ENCODE measurements around the gene RYR1. TPM values are rescaled to one million over a fixed set of nuclear protein-coding genes. Genes with fewer than 3 reads are reported as not detected.

Gene RYR1
- total and polyA plus RNA-seq, 10 of the 15 experiments (the other 5 are each of a cell fraction or from before 2014, with no cell fraction given) = under 0.01 to 0.32 (median 0.07) TPM; not detected in 1

DNA sequence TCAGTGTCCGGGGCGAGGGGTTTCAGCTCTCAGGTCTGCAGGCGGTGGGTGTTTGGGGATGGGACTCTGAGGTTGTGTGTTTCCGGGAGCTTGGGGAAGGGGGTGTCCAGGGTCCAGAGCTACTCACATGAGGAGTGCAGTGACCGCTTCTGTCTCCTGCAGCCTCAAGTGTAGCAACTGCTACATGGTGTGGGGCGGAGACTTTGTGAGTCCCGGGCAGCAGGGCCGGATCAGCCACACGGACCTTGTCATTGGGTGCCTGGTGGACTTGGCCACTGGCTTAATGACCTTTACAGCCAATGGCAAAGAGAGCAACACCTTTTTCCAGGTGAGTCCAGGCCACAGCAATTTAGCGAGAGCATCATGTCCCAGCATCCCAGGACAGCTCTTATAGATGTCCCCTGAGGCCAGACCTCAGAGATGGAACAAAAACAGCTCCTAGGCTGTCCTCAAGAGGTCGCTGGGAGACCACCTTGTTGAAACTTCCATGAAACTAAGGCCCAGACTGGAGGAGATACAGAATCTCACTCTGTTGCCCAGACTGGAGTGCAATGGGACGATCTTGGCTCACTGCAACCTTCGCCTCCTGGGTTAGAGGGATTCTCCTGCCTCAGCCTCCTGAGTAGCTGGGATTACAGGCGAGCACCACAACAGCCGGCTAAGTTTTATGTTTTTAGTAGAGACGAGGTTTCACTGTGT is 44.9 kb downstream of the RYR1 start:
- WGBS (ENCODE audit: insufficient coverage, insufficient replicate concordance, low lambda C conversion rate, missing lambda C conversion rate) = 51% methylated on average over 16 of the region's 16 CpGs
- FAIRE-seq (no peak), DNase-seq (ENCODE audit: low read depth, low spot score) (no peak), ATAC-seq (peak; percentile 57)
- H3K9me3 ChIP-seq (replicated peaks; ENCODE audit: control insufficient read depth, insufficient read depth, low read length) = no peaks in the 10 kb centered on the region
- H3K27ac ChIP-seq (ENCODE audit: control insufficient read depth, insufficient read depth) = no peak overlapping the region
- TF ChIP-seq SMARCA5 (IDR thresholded peaks at IDR 0.05) = no peak
- TF ChIP-seq, protein P1, sequence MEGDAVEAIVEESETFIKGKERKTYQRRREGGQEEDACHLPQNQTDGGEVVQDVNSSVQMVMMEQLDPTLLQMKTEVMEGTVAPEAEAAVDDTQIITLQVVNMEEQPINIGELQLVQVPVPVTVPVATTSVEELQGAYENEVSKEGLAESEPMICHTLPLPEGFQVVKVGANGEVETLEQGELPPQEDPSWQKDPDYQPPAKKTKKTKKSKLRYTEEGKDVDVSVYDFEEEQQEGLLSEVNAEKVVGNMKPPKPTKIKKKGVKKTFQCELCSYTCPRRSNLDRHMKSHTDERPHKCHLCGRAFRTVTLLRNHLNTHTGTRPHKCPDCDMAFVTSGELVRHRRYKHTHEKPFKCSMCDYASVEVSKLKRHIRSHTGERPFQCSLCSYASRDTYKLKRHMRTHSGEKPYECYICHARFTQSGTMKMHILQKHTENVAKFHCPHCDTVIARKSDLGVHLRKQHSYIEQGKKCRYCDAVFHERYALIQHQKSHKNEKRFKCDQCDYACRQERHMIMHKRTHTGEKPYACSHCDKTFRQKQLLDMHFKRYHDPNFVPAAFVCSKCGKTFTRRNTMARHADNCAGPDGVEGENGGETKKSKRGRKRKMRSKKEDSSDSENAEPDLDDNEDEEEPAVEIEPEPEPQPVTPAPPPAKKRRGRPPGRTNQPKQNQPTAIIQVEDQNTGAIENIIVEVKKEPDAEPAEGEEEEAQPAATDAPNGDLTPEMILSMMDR (IDR thresholded peaks at IDR 0.05 in 2 of 3, conservative IDR thresholded peaks at IDR 0.05 in 1 of 3; ENCODE audit: control insufficient read depth in 2 of 3, extremely low read depth in 1 of 3, insufficient read depth in 1 of 3, low read depth in 3 of 3, low read length in 3 of 3) = peak; percentile 12 to 37 (median 29); a peak in 3 of 6 replicates
- no peak for TF ChIP-seq HCFC1 (IDR thresholded peaks at IDR 0.05; ENCODE audit: low read length)
- TF ChIP-seq RAD21 (IDR thresholded peaks at IDR 0.05; ENCODE audit: insufficient read depth, low read depth, low read length) = peak; percentile 38
- TF ChIP-seq, protein P2, sequence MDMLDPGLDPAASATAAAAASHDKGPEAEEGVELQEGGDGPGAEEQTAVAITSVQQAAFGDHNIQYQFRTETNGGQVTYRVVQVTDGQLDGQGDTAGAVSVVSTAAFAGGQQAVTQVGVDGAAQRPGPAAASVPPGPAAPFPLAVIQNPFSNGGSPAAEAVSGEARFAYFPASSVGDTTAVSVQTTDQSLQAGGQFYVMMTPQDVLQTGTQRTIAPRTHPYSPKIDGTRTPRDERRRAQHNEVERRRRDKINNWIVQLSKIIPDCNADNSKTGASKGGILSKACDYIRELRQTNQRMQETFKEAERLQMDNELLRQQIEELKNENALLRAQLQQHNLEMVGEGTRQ (IDR thresholded peaks at IDR 0.05; ENCODE audit: borderline replicate concordance, low read depth, low read length) = no peak
- no peaks in the 10 kb centered on the region for H4K20me1 ChIP-seq (ENCODE audit: control insufficient read depth, insufficient read depth)
- SMC1A ChIA-PET (ENCODE audit: uncharacterized antibody, unreplicated experiment) = interaction anchor here (1.4 kb wide), 1 partner anchor 257 kb away, joined by 3 read pairs; no protein-coding TSS in a partner anchor
- in situ Hi-C loops (cut with MboI) = no loop called here
- no peaks in the 10 kb centered on the region for H3K27me3 ChIP-seq (replicated peaks in 1 of 2; ENCODE audit: control insufficient read depth in 2 of 2, insufficient read depth in 2 of 2, low read length in 1 of 2)
- H3K36me3 ChIP-seq (ENCODE audit: control insufficient read depth in 2 of 2, insufficient read depth in 2 of 2, low read length in 1 of 2) = no peaks in the 10 kb centered on the region
- H3K4me3 ChIP-seq = no peak overlapping the region
- no TSS peak for BruUV-seq (replicated peaks)
- H3K4me1 ChIP-seq (ENCODE audit: control insufficient read depth, insufficient read depth, low read length) = no peaks in the 10 kb centered on the region
- H3K4me2 ChIP-seq (ENCODE audit: control insufficient read depth, insufficient read depth) = no peak overlapping the region
- no peaks in the 10 kb centered on the region for H3K79me2 ChIP-seq (ENCODE audit: control insufficient read depth, insufficient read depth, low read length)
- H3K9ac ChIP-seq (ENCODE audit: control insufficient read depth, insufficient read depth, low read length) = no peak overlapping the region
- CTCF ChIA-PET = interaction anchor here (0.6 to 1.9 kb wide), 4 partner anchors 27 to 342 kb away, joined by 4 to 6 read pairs (median 4); partner anchors contain the start of gene FAM98C
- no peak overlapping the region for H2AFZ ChIP-seq (ENCODE audit: control insufficient read depth, low read depth, low read length)
- RAD21 ChIA-PET (ENCODE audit: unreplicated experiment) = interaction anchor here (0.6 kb wide), 1 partner anchor 219 kb away, joined by 3 read pairs; no protein-coding TSS in a partner anchor
- intact Hi-C loops (cut with micrococcal nuclease; ENCODE audit: unreplicated experiment) = no loop called here
- POLR2A ChIA-PET = no interaction called here
